Activated CD4-positive, alpha-beta T cell treated with anti-CD3 and anti-CD28 coated beads for 36 hours (primary cell): ENCODE results near the gene TMEM207. TPM values are rescaled to one million over a fixed set of nuclear protein-coding genes. Genes with fewer than 3 reads are reported as not detected.

Experiments used
- ATAC-seq: fragments of 200-7000 bp; cut with Tn5 transposase; one replicate; pipeline ENCODE4 v1.10.0; 2021; ENCODE audit warnings: mild to moderate bottlenecking, moderate library complexity
- CTCF ChIA-PET: fragments of 350-600 bp; sonication (Branson Sonifier 250); formaldehyde crosslinking; loops from one replicate; lab custom pipeline; 2021; ENCODE audit warnings: antibody characterized with exemption; lab: Charles Lee
- POLR2A ChIA-PET: fragments of 350-600 bp; sonication (Branson Sonifier 250); formaldehyde crosslinking; loops from one replicate; lab custom pipeline; 2021; ENCODE audit warnings: antibody characterized with exemption, inconsistent platforms; lab: Charles Lee
- DNase-seq: peaks from one replicate; pipeline ENCODE4 v3.0.0-alpha.2; 2020
- H3K27ac Mint-ChIP-seq: one replicate; pipeline ENCODE4 v1.8.0; 2021; ENCODE audit warnings: mixed read lengths
- H3K27me3 Mint-ChIP-seq: one replicate; pipeline ENCODE4 v1.8.0; 2021; ENCODE audit warnings: mixed read lengths
- H3K36me3 Mint-ChIP-seq: one replicate; pipeline ENCODE4 v1.8.0; 2021; ENCODE audit warnings: low read depth, mixed read lengths
- H3K4me1 Mint-ChIP-seq: one replicate; pipeline ENCODE4 v1.8.0; 2021; ENCODE audit warnings: mixed read lengths
- H3K4me3 Mint-ChIP-seq: one replicate; pipeline ENCODE4 v1.8.0; 2021; ENCODE audit warnings: mild to moderate bottlenecking, moderate library complexity, mixed read lengths
- H3K9me3 Mint-ChIP-seq: one replicate; pipeline ENCODE4 v1.8.0; 2021; ENCODE audit warnings: low read depth, mixed read lengths
- intact Hi-C, 2 experiments: fragments of 100-400 bp; cut with DNase I in 1 of 2; cut with micrococcal nuclease in 1 of 2; formaldehyde crosslinking; loops; one replicate each; pipeline versions ENCODE4 v1.14.2 to v1.15.1; 2022 to 2024; cut with DNase I, micrococcal nuclease
- total RNA-seq, 2 experiments: library from RNA; stranded (reverse); gene quantifications; one replicate each; pipeline ENCODE4 v1.2.3, GENCODE V29; 2021

Gene TMEM207
- total RNA-seq, result not detected

DNA sequence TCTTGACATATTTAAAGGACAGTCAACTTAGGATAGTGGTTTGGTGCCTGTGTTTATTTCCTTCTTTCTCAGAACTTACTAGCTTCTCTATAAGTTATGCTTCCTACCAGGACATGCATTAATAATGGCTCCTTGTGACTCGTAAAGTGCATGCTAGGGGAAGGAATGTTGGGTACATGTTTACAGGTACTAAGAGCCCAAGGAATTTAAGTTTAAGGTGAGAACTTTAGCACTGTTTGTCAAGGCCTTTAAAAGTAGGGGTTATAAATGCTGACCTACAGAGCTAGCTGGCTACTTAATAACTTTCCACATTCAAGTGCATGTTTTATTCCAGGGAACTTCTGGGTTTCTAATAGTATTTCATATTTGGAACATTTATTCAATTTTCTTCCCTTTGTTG lies at the start of gene TMEM207:
Gene TMEM207 (minus strand): TSS at position 101 of the 400 bp plus-strand sequence. CDS start 92 bp downstream, at position 9.
- H3K27me3 Mint-ChIP-seq, result peaks cover 7% of the 10 kb centered on the region
- H3K4me3 Mint-ChIP-seq, result no peak within 1 kb of the TSS
- no peaks in the 10 kb centered on the region for H3K36me3 Mint-ChIP-seq
- no peak for DNase-seq
- no peak for ATAC-seq
- intact Hi-C loops, result no loop called here
- H3K27ac Mint-ChIP-seq, result no peak within 1 kb of the TSS
- CTCF ChIA-PET, result no interaction called here
- POLR2A ChIA-PET, result no interaction called here
- peaks cover 8% of the 10 kb centered on the region for H3K4me1 Mint-ChIP-seq
- H3K9me3 Mint-ChIP-seq, result no peaks in the 10 kb centered on the region

DNA sequence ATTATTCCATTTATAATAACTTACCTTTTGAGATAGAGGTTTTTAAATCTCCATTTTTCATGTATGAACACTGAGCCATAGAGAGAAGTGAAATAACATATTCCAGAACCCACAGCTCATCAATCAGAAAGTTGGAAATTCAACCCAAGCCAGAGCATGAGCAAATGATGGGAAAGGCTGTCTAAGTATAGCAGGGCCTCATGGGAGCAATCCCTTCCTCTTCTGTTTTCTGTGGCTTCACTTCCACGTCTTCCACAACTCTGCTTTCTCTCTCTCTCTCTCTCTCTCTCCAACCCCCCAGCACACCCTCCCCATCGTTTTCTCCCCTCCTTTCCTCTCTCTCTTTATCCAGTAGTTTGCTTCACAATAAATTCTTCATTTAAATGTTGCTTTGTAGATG lies 49.4 kb upstream of the TMEM207 start:
- Mint-ChIP-seq H3K4me1 (peaks cover 3% of the 10 kb centered on the region), H3K9me3 (no peaks in the 10 kb centered on the region), H3K36me3 (no peaks in the 10 kb centered on the region), H3K27me3 (peaks cover 45% of the 10 kb centered on the region), H3K27ac (no peak overlapping the region), H3K4me3 (no peak overlapping the region)
- ChIA-PET CTCF (interaction anchor here (1.0 kb wide), 1 partner anchor 67 kb away, joined by 3 read pairs; no protein-coding TSS in a partner anchor), POLR2A (no interaction called here)
- DNase-seq (no peak), ATAC-seq (no peak)
- intact Hi-C loops, result no loop called here

GRCh38 chr3:190498293-190498692 lies 48.6 kb upstream of the TMEM207 start:
- ChIA-PET CTCF (no interaction called here), POLR2A (no interaction called here)
- Mint-ChIP-seq H3K27ac (no peak overlapping the region), H3K9me3 (no peaks in the 10 kb centered on the region), H3K27me3 (peaks cover 46% of the 10 kb centered on the region), H3K4me1 (peaks cover 3% of the 10 kb centered on the region), H3K36me3 (no peaks in the 10 kb centered on the region), H3K4me3 (no peak overlapping the region)
- DNase-seq (no peak), ATAC-seq (no peak)
- intact Hi-C loops, result no loop called here

- no peaks in the 10 kb centered on the region for H3K9me3 Mint-ChIP-seq
- CTCF ChIA-PET, result interaction anchor here (1.4 kb wide), 1 partner anchor 16 kb away, joined by 3 read pairs; no protein-coding TSS in a partner anchor
- ATAC-seq, result no peak
- peaks cover 3% of the 10 kb centered on the region for H3K4me1 Mint-ChIP-seq
- POLR2A ChIA-PET, result no interaction called here
- no peak overlapping the region for H3K27ac Mint-ChIP-seq
- no peaks in the 10 kb centered on the region for H3K36me3 Mint-ChIP-seq
- no peak for DNase-seq
- intact Hi-C loops, result no loop called here
- H3K4me3 Mint-ChIP-seq, result no peak overlapping the region
- peaks cover 49% of the 10 kb centered on the region for H3K27me3 Mint-ChIP-seq
Measured at GRCh38 chr3:190497811-190498210, 48.1 kb upstream of the TMEM207 start.

- H3K36me3 Mint-ChIP-seq, result no peaks in the 10 kb centered on the region
- no peak for DNase-seq
- H3K27ac Mint-ChIP-seq, result no peak overlapping the region
- POLR2A ChIA-PET, result no interaction called here
- CTCF ChIA-PET, result interaction anchor here (1.2 to 1.4 kb wide), 2 partner anchors 16 to 18 kb away, joined by 3 read pairs; no protein-coding TSS in a partner anchor
- ATAC-seq, result no peak
- no peaks in the 10 kb centered on the region for H3K9me3 Mint-ChIP-seq
- intact Hi-C loops, result no loop called here
- peaks cover 10% of the 10 kb centered on the region for H3K4me1 Mint-ChIP-seq
- H3K27me3 Mint-ChIP-seq, result peaks cover 53% of the 10 kb centered on the region
- no peak overlapping the region for H3K4me3 Mint-ChIP-seq
Measured at GRCh38 chr3:190496859-190497258, 47.2 kb upstream of the TMEM207 start.

GRCh38 chr3:190495796-190496195 lies 46.1 kb upstream of the TMEM207 start:
- peaks cover 53% of the 10 kb centered on the region for H3K27me3 Mint-ChIP-seq
- peaks cover 18% of the 10 kb centered on the region for H3K4me1 Mint-ChIP-seq
- intact Hi-C loops, result no loop called here
- CTCF ChIA-PET, result interaction anchor here (1.0 to 1.4 kb wide), 3 partner anchors 9 to 19 kb away, joined by 3 to 4 read pairs (median 3); partner anchors contain the start of gene IL1RAP
- no peaks in the 10 kb centered on the region for H3K9me3 Mint-ChIP-seq
- POLR2A ChIA-PET, result no interaction called here
- ATAC-seq (no peak), DNase-seq (peak; percentile 17)
- no peaks in the 10 kb centered on the region for H3K36me3 Mint-ChIP-seq
- no peak overlapping the region for H3K27ac Mint-ChIP-seq
- H3K4me3 Mint-ChIP-seq, result no peak overlapping the region

GRCh38 chr3:190495354-190495753 lies 45.7 kb upstream of the TMEM207 start:
- POLR2A ChIA-PET, result no interaction called here
- CTCF ChIA-PET, result interaction anchor here (1.0 to 1.4 kb wide), 3 partner anchors 10 to 20 kb away, joined by 3 to 4 read pairs (median 3); partner anchors contain the start of gene IL1RAP
- no peak overlapping the region for H3K27ac Mint-ChIP-seq
- peaks cover 19% of the 10 kb centered on the region for H3K4me1 Mint-ChIP-seq
- no peak for ATAC-seq
- no peak overlapping the region for H3K4me3 Mint-ChIP-seq
- H3K36me3 Mint-ChIP-seq, result no peaks in the 10 kb centered on the region
- DNase-seq, result no peak
- intact Hi-C loops, result no loop called here
- H3K27me3 Mint-ChIP-seq, result peaks cover 52% of the 10 kb centered on the region
- H3K9me3 Mint-ChIP-seq, result no peaks in the 10 kb centered on the region

- POLR2A ChIA-PET, result no interaction called here
- DNase-seq, result no peak
- Mint-ChIP-seq H3K4me3 (no peak overlapping the region), H3K4me1 (peaks cover 20% of the 10 kb centered on the region), H3K36me3 (no peaks in the 10 kb centered on the region), H3K27me3 (peaks cover 54% of the 10 kb centered on the region), H3K9me3 (no peaks in the 10 kb centered on the region), H3K27ac (no peak overlapping the region)
- intact Hi-C loops, result loop anchor here in 1 of 2 experiments (5.0 kb wide), 1 partner anchor 188 kb away; no protein-coding TSS in a partner anchor
- ATAC-seq, result no peak
- CTCF ChIA-PET, result interaction anchor here (1.0 to 1.4 kb wide), 3 partner anchors 10 to 20 kb away, joined by 3 to 4 read pairs (median 3); partner anchors contain the start of gene IL1RAP
Measured at GRCh38 chr3:190494907-190495306, 45.2 kb upstream of the TMEM207 start.

GRCh38 chr3:190492966-190493365 lies 43.3 kb upstream of the TMEM207 start:
- DNase-seq, result no peak
- CTCF ChIA-PET, result no interaction called here
- no peaks in the 10 kb centered on the region for H3K9me3 Mint-ChIP-seq
- intact Hi-C loops, result loop anchor here (1.0 to 5.0 kb wide), 3 partner anchors 126 to 201 kb away; no protein-coding TSS in a partner anchor
- H3K36me3 Mint-ChIP-seq, result no peaks in the 10 kb centered on the region
- ATAC-seq, result no peak
- peaks cover 60% of the 10 kb centered on the region for H3K27me3 Mint-ChIP-seq
- POLR2A ChIA-PET, result no interaction called here
- H3K4me1 Mint-ChIP-seq, result peaks cover 23% of the 10 kb centered on the region
- no peak overlapping the region for H3K27ac Mint-ChIP-seq
- H3K4me3 Mint-ChIP-seq, result no peak overlapping the region

DNA sequence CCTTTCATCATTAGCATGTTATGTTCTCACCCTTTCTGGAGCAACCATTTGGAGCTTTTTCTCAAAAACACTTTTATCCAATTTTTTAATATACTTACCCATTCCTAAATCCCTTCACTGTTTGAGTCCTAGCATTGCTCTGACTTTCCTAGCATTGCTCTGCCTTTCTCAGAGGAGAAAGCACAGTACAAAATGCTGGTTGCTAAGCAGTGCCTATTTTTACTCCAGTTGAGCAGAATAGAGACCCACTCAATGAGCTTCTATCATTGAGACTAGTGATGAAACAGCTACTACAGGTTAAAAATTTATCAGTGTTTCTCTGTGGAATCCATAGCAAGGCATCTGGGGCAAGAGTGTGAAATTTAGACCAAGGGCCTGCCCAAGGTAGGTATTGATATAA lies 42.4 kb upstream of the TMEM207 start:
- POLR2A ChIA-PET, result interaction anchor here (1.0 kb wide), 1 partner anchor 22 kb away, joined by 3 read pairs; the partner anchor contains the start of gene IL1RAP
- ATAC-seq, result peak; percentile 22

DNA sequence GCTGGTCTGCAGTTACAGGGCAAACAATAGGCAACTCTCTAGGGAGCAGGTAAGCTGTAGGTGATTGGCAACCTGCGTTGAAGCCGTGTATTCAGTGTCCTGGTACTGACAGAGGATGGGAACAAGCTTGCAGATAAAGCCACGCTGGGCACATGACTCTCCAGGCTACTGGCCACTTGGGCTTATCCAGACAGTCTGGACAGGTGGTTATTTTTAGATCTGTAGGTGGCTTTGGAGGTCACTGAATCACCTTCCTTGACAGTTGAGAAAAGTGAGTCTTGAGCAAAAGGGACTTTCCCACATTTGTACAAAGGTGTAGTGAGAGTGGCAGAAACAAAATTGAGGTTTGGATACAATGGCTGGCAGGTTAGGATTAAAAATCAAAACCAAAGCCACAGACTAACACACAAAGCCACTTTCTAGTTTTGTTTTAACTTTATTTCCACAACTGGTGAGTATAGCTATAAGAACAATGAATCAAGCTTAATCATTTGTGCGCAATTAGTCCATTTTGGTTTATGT lies 41.9 kb upstream of the TMEM207 start:
- ATAC-seq (peak; percentile 94), DNase-seq (peak; percentile 41)
- intact Hi-C loops, result loop anchor here (1.0 to 5.0 kb wide), 7 partner anchors 22 to 203 kb away; no protein-coding TSS in a partner anchor
- H3K9me3 Mint-ChIP-seq, result no peaks in the 10 kb centered on the region
- H3K4me1 Mint-ChIP-seq, result peaks cover 23% of the 10 kb centered on the region
- no peaks in the 10 kb centered on the region for H3K36me3 Mint-ChIP-seq
- ChIA-PET POLR2A (interaction anchor here (1.0 kb wide), 1 partner anchor 22 kb away, joined by 3 read pairs; the partner anchor contains the start of gene IL1RAP), CTCF (interaction anchor here (0.7 to 2.0 kb wide), 3 partner anchors 22 to 181 kb away, joined by 3 to 8 read pairs (median 4); no protein-coding TSS in a partner anchor)
- H3K27me3 Mint-ChIP-seq, result peaks cover 57% of the 10 kb centered on the region
- H3K27ac Mint-ChIP-seq, result no peak overlapping the region
- no peak overlapping the region for H3K4me3 Mint-ChIP-seq

More for the DNA sequence above, 42.4 kb upstream of the TMEM207 start:
- Mint-ChIP-seq H3K27ac (no peak overlapping the region), H3K4me1 (peaks cover 23% of the 10 kb centered on the region), H3K4me3 (no peak overlapping the region), H3K27me3 (peaks cover 60% of the 10 kb centered on the region), H3K9me3 (no peaks in the 10 kb centered on the region), H3K36me3 (no peaks in the 10 kb centered on the region)
- intact Hi-C loops, result loop anchor here (1.0 to 5.0 kb wide), 3 partner anchors 127 to 202 kb away; no protein-coding TSS in a partner anchor
- no peak for DNase-seq
- CTCF ChIA-PET, result interaction anchor here (0.7 to 2.0 kb wide), 3 partner anchors 24 to 180 kb away, joined by 3 to 8 read pairs (median 3); no protein-coding TSS in a partner anchor
